HepG2 (cell line): Measurements from ENCODE around the gene LRRC3. TPM values are rescaled to one million over a fixed set of nuclear protein-coding genes. Genes with fewer than 3 reads are reported as not detected.

Source experiments
- ATAC-seq: fragments of 200-7000 bp; cut with Tn5 transposase; 3 replicates; pipeline ENCODE4 v1.9.1; 2020; ENCODE audit warnings: mild to moderate bottlenecking, moderate library complexity
- BruUV-seq: library from RNA; stranded (reverse); fragments of 400-500 nt; replicated peaks from 2 replicates; lab custom pipeline; 2021; lab: Mats Ljungman, UMichigan
- CTCF ChIA-PET: fragments of 300-600 bp; formaldehyde crosslinking; extraction: SDS; loops from one replicate; lab custom pipeline; 2021; ENCODE audit warnings: low total read pairs, inconsistent platforms, low intra/inter-chr PET ratio; lab: Yijun Ruan, JAX
- POLR2A ChIA-PET: fragments of 350-600 bp; sonication (Branson Sonifier 250); formaldehyde crosslinking; loops from one replicate; lab custom pipeline; 2020; ENCODE audit warnings: antibody characterized with exemption, inconsistent platforms; lab: Yijun Ruan, JAX
- DNase-seq: peaks from one replicate; pipeline ENCODE4 v3.0.0-alpha.2; 2015; ENCODE audit warnings: low spot score
- FAIRE-seq: peaks from 3 replicates; lab custom pipeline; 2011; peaks lifted over from hg19 to GRCh38; lab: Jason Lieb, UNC
- H2AFZ ChIP-seq: one replicate; pipeline ENCODE4 v1.6.1; 2011; ENCODE audit warnings: low read length, inconsistent platforms
- H3K27ac ChIP-seq: fragments of 300-600 bp; 3 replicates; pipeline ENCODE4 v1.8.0; 2011; ENCODE audit warnings: mixed run types, mild to moderate bottlenecking, mixed read lengths, low read length, inconsistent platforms; ENCODE audit not compliant: insufficient read depth; ENCODE audit errors: extremely low read length
- H3K27me3 ChIP-seq, 2 experiments: fragments of 200-600 bp in 1 of 2; 2 replicates in 1 of 2; 3 replicates in 1 of 2; pipeline versions ENCODE4 v1.6.0 to v1.8.0; 2011; ENCODE audit warnings: low read length in 2 of 2, mild to moderate bottlenecking in 2 of 2, moderate library complexity in 2 of 2, inconsistent platforms in 1 of 2; ENCODE audit not compliant: insufficient read depth in 2 of 2, control insufficient read depth in 1 of 2
- H3K36me3 ChIP-seq, 2 experiments: fragments of 200-600 bp in 1 of 2; replicated peaks in 1 of 2; 2 replicates in 1 of 2; 3 replicates in 1 of 2; pipeline versions ENCODE4 v1.5.1 to v1.8.0; 2011; ENCODE audit warnings: low read length in 2 of 2, inconsistent platforms in 1 of 2; ENCODE audit not compliant: insufficient read depth in 2 of 2, control insufficient read depth in 1 of 2
- H3K4me1 ChIP-seq: 2 replicates; pipeline ENCODE4 v1.5.1; 2012; ENCODE audit warnings: low read length, inconsistent platforms; ENCODE audit not compliant: insufficient read depth
- H3K4me2 ChIP-seq: 2 replicates; pipeline ENCODE4 v1.6.0; 2011; ENCODE audit warnings: low read depth, low read length, inconsistent platforms
- H3K4me3 ChIP-seq, 3 experiments: fragments of 200-600 bp in 1 of 3; sonication (generic), shearing (Covaris generic) in 1 of 3; replicated peaks in 1 of 3; 2 replicates each; pipeline ENCODE4 v1.5.1; 2011 to 2016; ENCODE audit warnings: low read length in 3 of 3, inconsistent platforms in 2 of 3, low read depth in 2 of 3, mild to moderate bottlenecking in 2 of 3, control low read depth in 1 of 3, mixed read lengths in 1 of 3; ENCODE audit not compliant: insufficient read depth in 1 of 3
- H3K79me2 ChIP-seq: one replicate; pipeline ENCODE4 v1.6.1; 2011; ENCODE audit warnings: low read length, inconsistent platforms; ENCODE audit not compliant: insufficient read depth
- H3K9ac ChIP-seq: 2 replicates; pipeline ENCODE4 v1.6.0; 2011; ENCODE audit warnings: mild to moderate bottlenecking, low read depth, low read length, inconsistent platforms; ENCODE audit not compliant: insufficient read depth
- H3K9me3 ChIP-seq: 2 replicates; pipeline ENCODE4 v1.5.1; 2012; ENCODE audit warnings: mild to moderate bottlenecking, low read length
- H4K20me1 ChIP-seq: 2 replicates; pipeline ENCODE4 v1.6.0; 2011; ENCODE audit warnings: inconsistent platforms, mild to moderate bottlenecking, low read length, moderate library complexity; ENCODE audit not compliant: insufficient read depth
- FOXA3 ChIP-seq: IDR thresholded peaks from 2 replicates; pipeline ENCODE4 v1.6.1; 2016; ENCODE audit warnings: missing genetic modification reagents, missing compliant biosample characterization
- GABPB1 ChIP-seq: IDR thresholded peaks from 2 replicates; pipeline ENCODE4 v1.6.1; 2016; ENCODE audit warnings: mild to moderate bottlenecking, missing genetic modification reagents, moderate library complexity, missing compliant biosample characterization
- HDAC6 ChIP-seq: fragments of 200-600 bp; sonication (generic); IDR thresholded peaks from 2 replicates; pipeline ENCODE4 v1.7.0; 2017; ENCODE audit warnings: mild to moderate bottlenecking, antibody characterized with exemption, low read length, low read depth
- KDM2A ChIP-seq: sonication (generic); formaldehyde crosslinking; IDR thresholded peaks from 2 replicates; pipeline ENCODE4 v1.4.0; 2020; ENCODE audit warnings: low read depth, missing genetic modification reagents, borderline replicate concordance
- MAFG ChIP-seq: sonication (generic); formaldehyde crosslinking; IDR thresholded peaks from 2 replicates; pipeline ENCODE4 v1.5.1; 2020; ENCODE audit warnings: mild to moderate bottlenecking, missing genetic modification reagents
- NR1H2 ChIP-seq: sonication (generic); formaldehyde crosslinking; IDR thresholded peaks from 2 replicates; pipeline ENCODE4 v1.8.1; 2022; ENCODE audit warnings: low read depth, missing genetic modification reagents, borderline replicate concordance
- TBL1XR1 ChIP-seq: fragments of 150-350 bp; IDR thresholded peaks from 2 replicates; pipeline ENCODE4 v1.6.1; 2014; ENCODE audit warnings: borderline replicate concordance, low read length; ENCODE audit not compliant: partially characterized antibody
- TBX3 ChIP-seq: fragments of 450-650 bp; IDR thresholded peaks from 2 replicates; pipeline ENCODE4 v1.6.1; 2017; ENCODE audit warnings: antibody characterized with exemption, mild to moderate bottlenecking, inconsistent platforms, borderline replicate concordance
- TEAD3 ChIP-seq: optimal IDR thresholded peaks from 2 replicates; pipeline ENCODE3; 2016; ENCODE audit warnings: borderline replicate concordance
- ZNF263 ChIP-seq: sonication (generic); formaldehyde crosslinking; IDR thresholded peaks from 2 replicates; pipeline ENCODE4 v1.4.0; 2020; ENCODE audit warnings: missing genetic modification reagents
- ZNF660 ChIP-seq: sonication (generic); formaldehyde crosslinking; IDR thresholded peaks from 2 replicates; pipeline ENCODE4 v1.5.1; 2020; ENCODE audit warnings: mild to moderate bottlenecking, low read depth, missing genetic modification reagents, borderline replicate concordance
- WGBS: methylation state at CpG from one replicate; pipeline ENCODE4 v1.1.6; 2017; ENCODE audit warnings: low lambda C conversion rate; 5-methylcytosine and 5-hydroxymethylcytosine counted together
- in situ Hi-C: cut with HindIII; loops from 2 replicates; pipeline ENCODE4 v1.10.0; 2017; ENCODE audit warnings: low pct_unique_long_range_greater_than_20kb; ENCODE audit not compliant: extremely low pct_ligation_motif_present
- intact Hi-C: fragments of 100-400 bp; cut with micrococcal nuclease; formaldehyde crosslinking; loops from one replicate; pipeline ENCODE4 v1.10.0; 2022; ENCODE audit not compliant: unreplicated experiment
- polyA plus RNA-seq, 8 experiments: library from polyadenylated mRNA; depleted of rRNA in 3 of 8; stranded (reverse) in 7 of 8; unstranded in 1 of 8; fragments of >200 nt; fragmentation: Illumina TruSeq in 4 of 8; extraction: Trizol in 4 of 8; gene quantifications; 2 replicates each; pipeline versions ENCODE4 v1.2.1 to v1.2.3, GENCODE V29; 2011 to 2016; ENCODE audit warnings: low read depth in 4 of 8, missing spikeins in 1 of 8, mixed read lengths in 1 of 8; ENCODE audit not compliant: insufficient read depth in 1 of 8
- total RNA-seq, 5 experiments: library from RNA; depleted of rRNA; stranded (reverse); fragments of >200 nt; fragmentation: Illumina TruSeq; extraction: Trizol; gene quantifications; 2 replicates each; pipeline ENCODE4 v1.2.3, GENCODE V29; 2016; ENCODE audit warnings: low read depth in 1 of 5
- TF ChIP-seq, protein P1 (sequence below): sonication (generic); formaldehyde crosslinking; IDR thresholded peaks from 2 replicates; pipeline ENCODE4 v1.8.1; 2022; ENCODE audit warnings: low read depth, mild to moderate bottlenecking, missing genetic modification reagents

Gene LRRC3
- total and polyA plus RNA-seq, 2 of the 13 experiments (the other 11 are each of a cell fraction or from before 2014, with no cell fraction given) = 4.8 to 16.5 TPM

DNA sequence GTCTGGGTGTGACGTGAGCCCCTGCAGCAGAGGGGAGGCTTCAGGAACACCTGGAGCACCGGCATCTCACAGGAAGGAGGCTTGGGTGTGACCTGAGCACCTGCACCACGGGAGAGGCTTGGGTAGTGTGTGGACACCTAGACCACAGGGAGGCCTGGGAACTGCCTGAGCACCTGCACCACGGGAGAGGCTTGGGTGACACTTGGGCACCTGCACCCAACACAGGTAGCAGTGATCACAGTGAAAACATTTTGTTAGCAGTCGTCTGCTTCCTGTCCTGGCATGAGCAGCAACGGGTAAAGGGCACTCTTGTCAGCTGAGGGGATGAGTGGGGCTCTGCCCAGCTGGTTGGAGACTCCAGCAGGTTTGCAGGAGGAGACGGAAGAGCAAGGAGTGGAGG is 22.4 kb downstream of the LRRC3 start:
- no peak for ATAC-seq
- FAIRE-seq = no peak
- no TSS peak for BruUV-seq

DNA sequence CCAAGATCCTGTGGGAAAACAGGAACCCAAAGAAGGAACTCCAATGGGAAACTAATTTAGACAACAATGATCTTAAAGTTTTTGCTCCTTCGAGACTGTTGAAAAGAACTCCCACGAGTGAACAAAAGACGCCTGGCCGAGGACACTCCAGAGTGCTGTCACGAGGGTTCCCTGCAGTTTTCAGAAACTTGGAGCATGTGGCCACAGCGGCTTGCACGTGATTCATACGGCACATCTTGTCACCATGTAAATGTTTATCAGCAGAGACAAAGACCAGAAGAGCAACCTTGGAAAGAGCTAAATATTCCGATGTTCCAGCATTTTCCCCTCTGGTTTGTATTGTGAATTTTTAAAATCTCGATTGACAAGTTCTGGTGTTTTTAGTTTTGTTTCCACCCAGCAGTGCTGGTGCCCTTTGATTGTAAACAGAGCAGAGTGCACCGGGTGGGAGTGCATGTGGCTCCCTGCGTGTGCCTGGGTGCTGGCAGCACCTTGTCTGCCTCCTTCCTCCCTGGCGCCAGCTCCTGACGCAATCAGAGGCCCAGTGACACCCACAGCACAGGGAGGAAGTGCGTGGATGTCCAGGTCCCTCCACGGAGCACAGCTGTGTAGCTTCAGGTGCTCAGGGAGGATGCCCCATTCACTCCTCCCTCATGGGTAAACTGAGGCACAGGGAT is 23.0 kb downstream of the LRRC3 start:
- peak overlapping the region; percentile 19; the same call in 1 of the 2 replicates for H3K4me2 ChIP-seq
- ChIA-PET POLR2A (interaction anchor here (0.9 kb wide), 1 partner anchor 23 kb away, joined by 3 read pairs; no protein-coding TSS in a partner anchor), CTCF (no interaction called here)
- FAIRE-seq (no peak), ATAC-seq (no peak), DNase-seq (no peak)
- peaks cover 45% of the 10 kb centered on the region for H3K4me1 ChIP-seq
- no peaks in the 10 kb centered on the region for H4K20me1 ChIP-seq
- peaks cover 4% of the 10 kb centered on the region for H3K79me2 ChIP-seq
- 53% methylated on average over 11 of the region's 16 CpGs for WGBS
- H3K36me3 ChIP-seq = no peaks in the 10 kb centered on the region
- H3K27ac ChIP-seq = no peak overlapping the region
- no peak overlapping the region for H3K9ac ChIP-seq
- no peaks in the 10 kb centered on the region; a peak in 1 of 5 replicates for H3K27me3 ChIP-seq
- BruUV-seq = no TSS peak
- H2AFZ ChIP-seq = no peak overlapping the region
- H3K9me3 ChIP-seq = no peaks in the 10 kb centered on the region
- intact Hi-C loops = no loop called here
- no peak overlapping the region for H3K4me3 ChIP-seq
- in situ Hi-C loops = no loop called here
- TF ChIP-seq, protein P1, sequence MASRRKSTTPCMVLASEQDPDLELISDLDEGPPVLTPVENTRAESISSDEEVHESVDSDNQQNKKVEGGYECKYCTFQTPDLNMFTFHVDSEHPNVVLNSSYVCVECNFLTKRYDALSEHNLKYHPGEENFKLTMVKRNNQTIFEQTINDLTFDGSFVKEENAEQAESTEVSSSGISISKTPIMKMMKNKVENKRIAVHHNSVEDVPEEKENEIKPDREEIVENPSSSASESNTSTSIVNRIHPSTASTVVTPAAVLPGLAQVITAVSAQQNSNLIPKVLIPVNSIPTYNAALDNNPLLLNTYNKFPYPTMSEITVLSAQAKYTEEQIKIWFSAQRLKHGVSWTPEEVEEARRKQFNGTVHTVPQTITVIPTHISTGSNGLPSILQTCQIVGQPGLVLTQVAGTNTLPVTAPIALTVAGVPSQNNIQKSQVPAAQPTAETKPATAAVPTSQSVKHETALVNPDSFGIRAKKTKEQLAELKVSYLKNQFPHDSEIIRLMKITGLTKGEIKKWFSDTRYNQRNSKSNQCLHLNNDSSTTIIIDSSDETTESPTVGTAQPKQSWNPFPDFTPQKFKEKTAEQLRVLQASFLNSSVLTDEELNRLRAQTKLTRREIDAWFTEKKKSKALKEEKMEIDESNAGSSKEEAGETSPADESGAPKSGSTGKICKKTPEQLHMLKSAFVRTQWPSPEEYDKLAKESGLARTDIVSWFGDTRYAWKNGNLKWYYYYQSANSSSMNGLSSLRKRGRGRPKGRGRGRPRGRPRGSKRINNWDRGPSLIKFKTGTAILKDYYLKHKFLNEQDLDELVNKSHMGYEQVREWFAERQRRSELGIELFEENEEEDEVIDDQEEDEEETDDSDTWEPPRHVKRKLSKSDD (CRISPR knock-in tag) = 0 out of 2 replicates have a peak, but pooled peaks have one; percentile 37
- TF ChIP-seq TBX3 = no peak
- no peak for TF ChIP-seq NR1H2 (CRISPR knock-in tag)
- peak; percentile 28; the same call in 1 of the 2 replicates for TF ChIP-seq KDM2A
- TF ChIP-seq TEAD3 (CRISPR knock-in tag) = peak; percentile 37
- 0 out of 2 replicates have a peak, but pooled peaks have one; percentile 20 for TF ChIP-seq FOXA3 (CRISPR knock-in tag)
- TF ChIP-seq HDAC6 = no peak
- TF ChIP-seq GABPB1 (CRISPR knock-in tag) = peak; percentile 28; the same call in 1 of the 2 replicates
- TF ChIP-seq TBL1XR1 = no peak

More for the DNA sequence above, 22.4 kb downstream of the LRRC3 start:
- Histone ChIP-seq H3K27me3 (no peaks in the 10 kb centered on the region), H3K9me3 (no peaks in the 10 kb centered on the region), H3K4me3 (no peak overlapping the region), H3K27ac (no peak overlapping the region), H3K4me2 (no peak overlapping the region), H3K4me1 (peaks cover 41% of the 10 kb centered on the region), H3K9ac (no peak overlapping the region), H3K79me2 (no peaks in the 10 kb centered on the region), H4K20me1 (no peaks in the 10 kb centered on the region), H3K36me3 (no peaks in the 10 kb centered on the region), H2AFZ (no peak overlapping the region)
- 85% methylated on average over 6 of the region's 7 CpGs for WGBS
- no peak for DNase-seq
- no peak for TF ChIP-seq ZNF660 (CRISPR knock-in tag)
- no peak for TF ChIP-seq MAFG (CRISPR knock-in tag)
- TF ChIP-seq ZNF263 (CRISPR knock-in tag) = 0 out of 2 replicates have a peak, but pooled peaks have one; percentile 25
- ChIA-PET CTCF (no interaction called here), POLR2A (interaction anchor here (0.9 to 1.3 kb wide), 2 partner anchors 20 to 23 kb away, joined by 3 read pairs; no protein-coding TSS in a partner anchor)
- intact Hi-C loops = no loop called here
- in situ Hi-C loops = no loop called here
